LoVo (cell line): ENCODE data around the gene CSK.
A peak's percentile ranks its signal among the peaks of the same experiment; 100 is the strongest.

Source experiments
- DNase-seq: peaks from one replicate; pipeline ENCODE4 v3.0.0-alpha.2; 2016; ENCODE audit warnings: low spot score

Gene CSK

DNA sequence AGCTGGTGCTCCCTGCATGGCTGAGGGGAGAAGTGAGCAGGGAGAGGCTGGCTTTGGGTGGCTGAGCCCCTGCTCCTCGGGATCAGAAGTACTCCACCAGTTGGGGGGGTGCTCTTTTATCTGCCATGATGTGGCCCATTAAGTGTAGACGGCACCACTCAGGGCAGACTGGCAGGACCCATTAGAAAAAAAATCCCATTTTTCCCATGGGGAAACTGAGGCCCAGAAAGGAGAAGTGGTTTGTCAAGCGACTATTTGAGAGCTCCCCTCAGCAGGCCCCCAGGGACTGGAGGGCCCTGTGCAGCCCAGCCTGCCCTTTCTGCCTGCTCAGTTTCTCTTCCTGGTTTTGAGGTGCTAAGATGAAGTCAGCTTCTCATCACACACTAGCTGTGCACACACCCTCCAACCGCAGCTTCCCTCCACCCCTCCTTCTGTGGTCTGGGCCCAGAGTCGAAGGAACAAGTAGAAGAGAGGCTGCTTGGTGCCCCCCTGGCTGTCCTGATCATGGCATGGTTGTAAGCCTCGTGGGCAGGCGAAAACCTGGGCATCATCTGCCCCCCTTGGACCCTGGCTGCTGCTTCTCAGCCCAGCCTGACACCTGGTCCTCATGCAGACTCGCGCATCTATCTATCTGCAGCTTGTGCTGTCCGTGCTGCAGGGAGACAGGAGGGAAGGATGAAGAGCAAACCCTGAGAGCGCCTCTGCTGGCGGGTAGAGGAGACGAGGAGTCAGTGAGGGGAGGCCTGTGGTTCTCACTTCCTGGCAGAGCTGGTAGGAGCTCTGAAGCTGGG, 5.6 kb downstream of the CSK start:
- DNase-seq, result no peak

DNA sequence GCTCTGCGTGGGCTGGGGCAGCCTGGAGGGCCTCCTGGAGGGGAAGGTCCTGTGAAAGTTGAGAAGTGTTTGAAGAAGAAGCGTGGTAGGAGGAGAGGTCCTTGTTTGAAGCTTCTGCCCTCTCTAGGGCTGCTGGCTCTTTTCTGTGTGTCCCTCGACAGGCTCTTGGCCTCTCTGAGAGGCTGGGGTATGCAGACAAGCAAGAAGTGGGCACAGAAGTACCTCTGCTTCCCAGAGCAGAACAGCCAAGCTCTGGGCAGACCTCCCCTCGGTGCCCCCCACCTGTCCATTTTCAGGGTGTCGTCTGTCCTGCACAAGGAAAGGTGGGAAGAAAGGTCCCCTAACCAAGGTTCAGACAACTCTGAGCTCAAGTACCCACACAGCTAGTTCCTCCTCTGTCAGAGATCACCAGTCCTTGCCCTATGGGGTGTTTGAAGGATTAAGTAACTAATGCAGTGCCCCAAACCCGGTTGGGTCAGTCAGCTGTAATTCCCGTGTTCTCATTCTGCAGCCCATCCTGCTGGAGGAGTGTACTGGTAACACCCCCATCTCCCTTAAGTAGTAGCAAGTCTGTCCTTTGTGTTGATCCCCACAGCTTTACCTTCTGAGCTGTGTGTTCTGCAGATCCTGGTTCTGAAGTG, 6.3 kb downstream of the CSK start:
- no peak for DNase-seq

DNA sequence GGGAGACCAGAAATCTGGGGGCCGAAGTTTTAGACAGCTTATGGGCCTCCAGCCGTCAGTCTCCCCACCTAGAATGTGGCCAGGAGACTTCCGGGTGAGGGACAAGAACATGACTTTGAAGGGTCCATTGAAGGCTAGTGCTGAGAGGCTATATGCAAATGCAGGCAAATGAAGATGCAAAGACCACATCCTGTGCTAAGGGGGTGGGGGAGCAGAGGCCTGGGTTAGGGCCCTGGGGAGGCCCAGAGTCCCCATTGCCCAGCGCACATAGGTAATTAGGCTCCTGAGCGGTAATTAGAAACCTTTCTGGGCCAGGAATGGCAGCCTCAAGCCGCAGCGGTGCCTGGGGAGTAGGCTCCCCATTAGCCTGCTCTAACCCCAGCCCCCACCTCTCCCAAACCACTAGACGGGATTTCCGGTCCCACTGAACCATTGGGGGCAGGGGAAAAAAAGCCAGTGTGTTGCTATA, 6.8 kb downstream of the CSK start:
- DNase-seq, result no peak

DNA sequence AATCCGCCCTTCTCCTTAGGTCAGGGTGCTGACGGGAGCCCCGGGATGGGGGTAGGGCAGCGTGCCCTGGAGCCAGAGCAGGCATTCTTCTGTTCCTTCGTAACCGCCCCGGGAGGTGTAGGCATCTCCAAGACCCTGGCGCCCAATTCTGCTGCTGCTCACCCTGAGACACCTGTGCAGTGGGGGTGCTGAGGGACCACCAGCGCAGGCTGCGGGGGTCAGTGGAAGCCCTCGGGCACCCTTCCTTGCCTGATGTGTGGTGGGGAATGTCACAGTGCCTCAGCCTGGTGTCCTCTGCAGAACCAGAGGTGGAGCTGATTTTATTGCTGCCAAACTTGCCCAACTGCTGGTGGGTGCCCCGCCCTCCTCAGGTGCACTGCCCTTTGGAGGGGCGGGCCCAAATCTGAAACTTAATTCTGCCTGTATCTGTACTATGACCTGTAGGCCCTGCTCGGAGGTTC, 7.3 kb downstream of the CSK start:
- DNase-seq, result no peak

DNA sequence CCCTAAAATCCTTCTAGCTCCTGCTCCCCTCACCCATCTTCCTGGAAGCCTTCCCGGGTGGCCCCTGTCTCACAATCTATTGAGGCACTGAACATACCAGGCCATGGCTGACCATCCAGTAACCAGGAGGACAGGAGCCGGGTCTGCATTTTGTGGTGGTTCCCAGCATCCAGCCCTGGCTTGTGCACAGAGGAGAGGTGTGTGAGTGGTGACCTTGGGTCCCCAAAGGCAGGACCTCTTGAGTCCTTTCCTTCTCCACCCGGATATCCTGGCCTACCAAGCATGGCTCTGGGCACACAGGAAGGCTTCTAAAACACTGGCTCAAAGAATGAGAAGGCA, 7.8 kb downstream of the CSK start:
- no peak for DNase-seq

DNA sequence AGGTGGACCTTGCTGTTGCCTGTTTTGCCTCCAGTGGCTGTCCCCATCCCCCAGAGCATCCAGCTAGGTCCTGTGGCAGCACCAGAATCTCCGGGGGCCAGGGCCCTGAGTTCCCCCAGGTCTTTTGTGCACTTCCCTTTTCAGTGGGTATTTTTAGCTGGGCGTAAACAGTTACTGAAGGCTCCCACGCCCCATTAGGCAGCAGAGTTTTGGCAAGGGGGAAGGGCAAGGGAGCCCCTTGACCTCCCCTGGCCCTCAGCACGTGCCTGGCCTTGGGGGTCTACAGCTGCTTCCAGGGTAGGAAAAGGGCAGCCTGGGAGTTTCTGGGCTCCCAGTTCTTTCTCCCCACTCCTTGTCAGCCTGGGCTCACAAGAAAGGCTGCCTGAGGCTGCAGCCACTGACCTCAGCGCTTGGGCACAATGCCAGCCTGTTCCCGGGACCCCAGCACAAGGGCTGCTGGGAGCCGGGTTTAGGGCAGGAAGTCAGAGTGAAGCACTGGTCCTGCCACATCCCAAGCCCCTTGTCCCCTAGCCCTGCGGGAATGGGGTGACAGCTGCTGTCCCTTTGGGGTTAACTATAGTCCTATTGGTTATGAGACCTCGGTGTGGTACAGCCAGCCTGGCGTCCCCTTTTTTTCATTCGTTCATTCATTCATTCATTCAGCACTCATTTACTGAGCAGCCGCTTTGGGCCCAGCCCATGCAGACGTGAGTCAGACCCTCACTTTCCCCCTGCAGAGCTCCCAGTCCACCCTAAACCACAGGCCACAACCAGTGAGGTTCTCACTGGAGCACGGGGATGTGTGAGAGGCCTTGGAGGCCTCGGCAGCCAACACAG, 8.4 kb downstream of the CSK start:
- DNase-seq, result no peak

DNA sequence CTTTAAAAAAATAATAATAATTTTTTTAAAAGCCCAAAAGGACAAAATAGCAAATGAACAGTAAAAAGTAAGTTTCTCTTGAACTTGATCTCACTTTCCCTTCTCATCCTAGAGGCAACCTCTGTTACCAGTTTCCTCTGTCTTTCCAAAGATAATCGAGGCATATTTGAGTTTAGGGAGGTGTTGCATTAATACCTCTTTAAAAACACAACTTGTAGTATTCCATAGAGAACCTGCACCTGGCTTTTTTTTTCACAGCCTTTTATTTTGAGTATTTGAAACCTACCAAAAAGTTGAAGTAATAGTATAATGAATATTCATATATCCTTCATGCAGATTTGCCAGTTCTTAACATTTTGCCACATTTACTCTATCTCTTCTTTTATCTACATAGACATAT, 9.1 kb downstream of the CSK start:
- DNase-seq, result no peak

DNA sequence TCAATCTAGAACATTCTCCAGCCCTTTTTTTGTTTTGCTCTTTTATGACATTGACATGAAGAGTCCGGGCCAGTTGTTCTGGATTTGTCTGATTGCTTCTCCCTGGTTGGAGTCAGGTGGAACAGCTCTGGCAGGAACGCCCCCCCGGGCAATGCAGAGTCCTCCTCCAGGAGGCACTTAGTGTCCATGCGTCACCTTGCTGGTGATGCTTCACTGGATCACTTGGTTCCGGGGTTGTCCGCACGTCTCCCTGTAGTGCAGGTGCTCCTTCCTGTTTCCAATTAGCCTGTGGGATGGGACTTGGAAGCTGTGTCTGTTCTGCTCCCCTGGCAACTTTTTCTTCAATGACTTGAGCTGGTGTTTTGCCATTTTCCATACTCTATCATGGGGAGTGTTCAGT, 9.8 kb downstream of the CSK start:
- DNase-seq, result no peak

DNA sequence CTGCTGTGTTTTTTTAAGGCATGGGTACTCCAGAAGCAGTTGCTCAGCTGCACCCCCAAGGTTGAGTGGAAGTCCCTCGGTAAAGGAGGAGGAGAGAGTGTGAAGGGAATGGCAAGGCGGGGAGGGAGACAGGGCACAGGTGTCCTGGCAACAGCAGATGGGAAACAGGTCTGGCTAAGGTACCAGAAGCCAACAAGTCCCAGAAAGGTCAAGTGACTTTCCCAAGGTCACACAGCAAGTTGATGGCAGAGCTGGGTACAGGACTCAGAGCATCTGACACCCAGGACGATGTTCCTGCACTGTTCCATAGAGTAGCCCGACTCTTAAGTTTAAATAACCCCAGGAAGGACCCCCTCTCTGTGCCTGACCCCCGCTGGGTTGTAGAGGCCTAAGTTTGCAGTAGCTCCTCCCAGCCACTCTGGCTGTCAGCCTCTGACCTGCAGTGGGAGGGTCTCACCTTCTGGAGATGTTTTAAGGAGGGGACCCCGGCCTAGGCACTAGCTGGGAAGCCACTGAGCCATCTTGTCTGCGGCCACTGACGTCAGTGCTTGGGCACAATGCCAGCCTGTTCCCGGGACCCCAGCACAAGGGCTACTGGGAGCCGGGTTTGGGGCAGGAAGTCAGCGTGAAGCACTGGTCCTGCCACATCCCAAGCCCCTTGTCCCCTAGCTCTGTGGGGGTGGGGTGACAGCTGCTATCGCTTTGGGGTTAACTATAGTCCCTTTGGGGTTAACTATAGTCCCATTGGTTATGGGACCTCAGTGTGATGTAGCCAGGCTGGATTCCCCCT, 10.5 kb downstream of the CSK start:
- DNase-seq, result no peak

DNA sequence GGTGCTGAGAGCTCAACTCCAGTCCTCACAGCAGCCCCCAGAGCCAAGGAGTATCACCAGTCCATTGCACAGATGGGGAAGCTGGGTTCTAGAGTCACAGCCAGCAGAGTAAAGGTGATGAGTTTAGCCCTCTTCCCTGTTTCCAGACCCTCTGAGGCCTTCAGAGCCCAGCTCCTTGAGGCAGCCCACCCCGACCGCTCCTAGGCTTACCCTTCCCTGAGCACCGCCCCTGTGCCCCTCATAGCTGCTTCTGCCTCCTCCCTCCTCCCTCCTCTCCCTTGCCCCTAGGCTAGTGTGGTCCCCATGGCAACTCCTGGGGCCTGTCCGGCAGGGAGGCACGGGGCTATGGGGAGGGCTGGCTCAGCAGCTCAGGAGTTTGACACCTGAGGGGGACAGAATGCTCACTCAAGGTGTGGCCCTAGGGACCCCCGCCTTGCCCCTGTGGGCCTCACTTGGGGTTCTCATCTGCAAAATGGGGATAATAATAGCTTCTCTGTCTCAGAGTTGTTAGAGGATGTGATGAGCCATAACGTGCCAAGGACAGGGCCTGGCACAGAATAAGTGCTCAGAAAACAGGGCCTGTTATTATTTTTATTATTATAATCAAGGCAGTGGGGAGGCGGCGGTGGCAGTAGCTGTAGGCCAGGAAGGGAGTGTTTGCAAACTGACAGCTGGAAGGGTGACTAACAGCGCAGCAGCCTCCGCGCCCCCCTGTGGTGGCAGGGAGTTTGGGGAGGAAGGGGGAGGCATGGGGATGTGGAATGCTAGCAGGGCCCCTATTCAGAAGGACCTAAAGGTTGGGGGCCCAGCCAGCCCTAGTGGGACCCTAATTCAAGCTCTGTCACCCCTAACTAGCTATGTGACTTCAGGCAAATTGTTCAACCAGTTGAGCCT, 11.5 kb downstream of the CSK start:
- no peak for DNase-seq

DNA sequence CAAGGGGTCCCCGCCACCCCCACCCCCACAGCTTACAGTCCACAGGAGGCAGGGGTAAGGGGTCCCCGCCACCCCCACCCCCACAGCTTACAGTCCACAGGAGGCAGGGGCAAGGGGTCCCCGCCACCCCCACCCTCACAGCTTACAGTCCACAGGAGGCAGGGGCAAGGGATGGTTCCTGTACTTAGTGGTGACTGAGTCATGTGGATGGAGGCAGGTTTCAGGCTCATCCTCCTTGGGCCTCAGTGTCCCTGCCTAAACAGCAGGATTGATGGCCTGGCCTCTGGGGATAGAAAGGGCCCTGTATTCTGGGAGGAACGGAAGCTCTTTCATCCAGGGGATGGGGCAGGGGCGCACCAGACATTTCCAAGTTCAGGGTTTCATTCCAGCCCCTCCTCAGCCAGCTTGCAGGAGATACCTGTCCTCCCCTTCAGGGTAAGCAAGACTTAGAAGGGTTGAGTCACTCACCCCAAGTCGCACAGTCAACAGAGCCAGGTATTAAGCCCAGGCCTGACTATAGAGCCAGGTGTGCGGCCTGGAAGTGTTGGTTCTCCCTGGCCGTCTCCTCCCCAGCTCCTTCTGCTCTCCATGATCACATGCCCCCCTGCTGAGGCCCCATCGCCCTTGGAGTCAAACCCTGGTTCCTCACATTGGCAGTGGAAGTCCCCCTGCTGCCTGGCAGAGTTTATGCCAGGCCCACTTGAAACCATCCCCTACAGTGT, 12.5 kb downstream of the CSK start:
- no peak for DNase-seq

DNA sequence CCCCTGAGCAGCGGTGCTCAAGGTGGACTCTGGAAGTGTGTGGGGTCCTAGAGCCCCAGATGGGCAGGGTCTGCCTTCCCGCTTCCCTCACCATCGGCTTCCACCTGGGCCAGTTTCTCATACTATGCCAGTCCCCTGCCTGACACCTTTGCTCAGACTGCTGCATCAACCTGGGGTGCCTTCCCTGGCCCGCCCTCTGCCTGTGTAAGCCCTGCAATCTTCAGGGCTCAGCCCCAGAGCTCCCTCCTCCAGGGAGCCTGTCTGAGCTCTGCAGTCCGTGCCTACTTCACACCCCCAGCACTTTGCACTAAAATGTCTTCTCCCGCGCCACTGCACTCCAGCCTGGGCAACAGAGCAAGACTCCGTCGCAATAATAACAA, 13.1 kb downstream of the CSK start:
- DNase-seq, result no peak

DNA sequence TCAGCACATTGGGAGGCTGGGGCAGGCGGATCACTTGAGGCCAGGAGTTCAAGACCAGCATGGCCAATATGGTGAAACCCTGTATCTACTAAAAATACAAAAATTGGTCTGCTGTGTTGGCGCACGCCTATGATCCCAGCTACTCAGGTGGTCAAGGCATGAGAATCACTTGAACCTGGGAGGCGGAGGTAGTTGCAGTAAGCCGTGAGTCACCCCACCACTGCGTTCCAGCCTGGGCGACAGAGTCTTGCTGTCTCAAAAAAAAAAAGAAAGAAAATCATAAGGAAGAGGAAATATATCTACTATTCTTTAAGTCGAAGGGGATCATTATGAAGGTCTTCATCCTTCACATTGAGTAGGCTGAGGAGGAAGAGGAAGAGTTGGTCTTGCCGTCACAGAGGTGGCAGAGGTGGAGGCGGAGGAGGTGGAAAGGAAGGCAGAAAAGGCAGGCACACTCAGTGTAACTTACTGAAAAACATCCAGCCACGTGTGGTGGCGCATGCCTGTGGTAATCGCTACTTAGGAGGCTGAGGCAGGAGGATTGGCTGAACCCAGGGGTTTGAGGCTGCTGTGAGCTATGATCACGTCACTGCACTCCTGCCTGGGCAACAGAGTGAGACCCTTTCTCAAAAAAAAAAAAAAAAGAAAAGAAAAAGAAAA, 14.2 kb downstream of the CSK start:
- DNase-seq, result no peak

DNA sequence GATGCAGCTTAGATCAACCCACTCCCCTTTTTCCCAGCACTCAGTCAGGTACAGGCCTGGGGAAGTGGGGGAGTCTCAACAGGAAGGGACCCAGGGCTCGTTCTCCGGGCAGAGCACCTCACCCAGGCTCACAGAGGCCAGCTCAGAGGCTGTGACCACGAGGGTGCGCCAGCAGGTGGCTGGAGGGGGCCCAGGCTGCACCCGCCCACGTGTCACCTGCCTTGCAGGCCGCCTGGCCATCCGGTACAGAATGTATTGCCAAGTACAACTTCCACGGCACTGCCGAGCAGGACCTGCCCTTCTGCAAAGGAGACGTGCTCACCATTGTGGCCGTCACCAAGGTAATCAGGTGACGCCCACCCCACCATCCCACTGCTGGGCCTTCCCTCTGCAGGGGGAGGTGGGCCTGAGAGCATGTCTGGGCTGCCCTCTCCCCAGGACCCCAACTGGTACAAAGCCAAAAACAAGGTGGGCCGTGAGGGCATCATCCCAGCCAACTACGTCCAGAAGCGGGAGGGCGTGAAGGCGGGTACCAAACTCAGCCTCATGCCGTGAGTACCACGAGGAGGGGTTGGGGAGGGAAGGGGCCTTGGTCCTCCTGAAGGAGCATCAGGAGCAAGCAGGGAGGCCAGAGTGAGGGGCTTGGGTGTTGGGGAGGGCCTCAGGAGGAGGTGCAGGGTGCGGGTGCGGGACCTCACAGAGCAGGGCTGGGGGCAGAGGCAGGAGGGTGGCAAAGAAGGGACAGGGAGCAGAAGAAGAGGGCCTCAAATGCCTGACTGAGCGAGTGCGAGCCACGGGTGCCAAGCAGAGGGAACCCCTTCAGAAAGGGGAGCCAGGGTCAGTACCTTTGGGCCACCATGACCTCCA, 16.7 kb downstream of the CSK start:
- DNase-seq, result no peak

DNA sequence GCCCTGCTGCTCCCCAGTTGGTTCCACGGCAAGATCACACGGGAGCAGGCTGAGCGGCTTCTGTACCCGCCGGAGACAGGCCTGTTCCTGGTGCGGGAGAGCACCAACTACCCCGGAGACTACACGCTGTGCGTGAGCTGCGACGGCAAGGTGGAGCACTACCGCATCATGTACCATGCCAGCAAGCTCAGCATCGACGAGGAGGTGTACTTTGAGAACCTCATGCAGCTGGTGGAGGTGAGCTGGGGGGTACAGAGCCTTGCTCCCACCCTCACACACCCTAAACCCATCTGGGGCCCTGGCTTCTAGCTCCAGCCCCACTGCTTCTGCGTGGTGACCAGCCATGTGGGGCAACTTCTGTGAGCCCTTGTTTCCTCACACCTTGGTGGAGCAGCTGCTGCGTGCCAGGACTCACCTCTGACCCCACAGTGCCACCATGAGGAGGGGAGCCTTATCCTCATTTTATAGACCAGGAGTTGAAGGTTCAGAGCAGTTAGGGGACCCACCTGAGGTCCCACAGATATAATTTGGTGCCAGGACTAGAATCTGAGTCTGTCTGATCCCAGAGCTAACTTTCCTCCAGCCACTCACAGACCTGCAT, 17.5 kb downstream of the CSK start:
- DNase-seq, result no peak

DNA sequence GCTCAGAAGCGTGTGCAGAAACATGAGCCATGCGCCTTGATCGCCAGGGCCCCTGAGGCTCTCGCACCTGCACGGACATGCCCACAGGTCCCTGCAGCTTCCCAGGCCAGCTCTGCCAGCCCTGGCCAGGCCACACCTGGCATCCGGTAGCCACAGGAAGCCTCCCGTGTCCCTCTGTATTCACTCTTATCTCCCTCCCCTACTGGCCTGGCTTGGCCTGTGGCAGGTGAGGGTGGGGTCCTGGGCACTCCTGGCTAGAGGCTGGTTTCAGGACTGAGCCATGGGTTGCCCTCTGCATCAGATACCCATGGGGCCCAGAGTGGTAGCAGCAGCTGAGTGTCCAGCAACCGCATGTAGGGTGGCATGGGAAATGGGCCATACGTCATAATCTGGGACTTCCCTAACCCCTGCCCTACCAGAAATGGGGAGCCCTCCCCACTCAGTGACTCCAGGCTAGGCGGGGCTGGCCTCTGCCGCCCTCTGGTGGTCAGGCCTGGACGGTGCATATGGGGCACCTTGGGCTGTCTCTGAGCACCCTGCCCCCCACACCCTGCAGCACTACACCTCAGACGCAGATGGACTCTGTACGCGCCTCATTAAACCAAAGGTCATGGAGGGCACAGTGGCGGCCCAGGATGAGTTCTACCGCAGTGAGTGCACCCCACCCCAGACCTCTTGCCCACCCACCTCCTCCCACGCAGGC, 18.1 kb downstream of the CSK start:
- DNase-seq, result peak; percentile 38

DNA sequence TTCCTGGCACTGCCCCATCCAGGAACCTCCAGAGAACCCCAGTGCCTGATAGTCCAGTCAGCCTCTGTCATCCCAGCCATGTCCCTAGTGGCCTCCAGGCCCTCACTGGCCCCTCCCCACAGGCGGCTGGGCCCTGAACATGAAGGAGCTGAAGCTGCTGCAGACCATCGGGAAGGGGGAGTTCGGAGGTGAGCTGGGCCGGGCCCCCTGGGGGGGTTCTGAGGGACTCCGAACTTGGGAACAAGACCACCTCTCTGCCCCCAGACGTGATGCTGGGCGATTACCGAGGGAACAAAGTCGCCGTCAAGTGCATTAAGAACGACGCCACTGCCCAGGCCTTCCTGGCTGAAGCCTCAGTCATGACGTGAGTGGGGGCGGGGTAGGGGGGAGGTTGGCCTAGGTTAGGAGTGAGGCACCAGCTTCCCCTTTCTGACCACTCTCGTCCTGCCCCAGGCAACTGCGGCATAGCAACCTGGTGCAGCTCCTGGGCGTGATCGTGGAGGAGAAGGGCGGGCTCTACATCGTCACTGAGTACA, 18.7 kb downstream of the CSK start:
- no peak for DNase-seq
